Stimulated activated CD4-positive, alpha-beta T cell treated with anti-CD3 and anti-CD28 coated beads, Interleukin-15, amount 100 ng/mL, for 48 hours (primary cell): ENCODE data around the gene KLHL1.
"Not testable (repeated sequence)": the region's sequence is repeated elsewhere in the genome, so short reads cannot be mapped to it uniquely, and the experiment has no call there.

Experiments
- DNase-seq, 2 donors: peaks; one replicate each; pipeline ENCODE4 v3.0.0-alpha.2; 2020; ENCODE audit warnings: low read depth in 2 of 2

KLHL1 gene, protein sequence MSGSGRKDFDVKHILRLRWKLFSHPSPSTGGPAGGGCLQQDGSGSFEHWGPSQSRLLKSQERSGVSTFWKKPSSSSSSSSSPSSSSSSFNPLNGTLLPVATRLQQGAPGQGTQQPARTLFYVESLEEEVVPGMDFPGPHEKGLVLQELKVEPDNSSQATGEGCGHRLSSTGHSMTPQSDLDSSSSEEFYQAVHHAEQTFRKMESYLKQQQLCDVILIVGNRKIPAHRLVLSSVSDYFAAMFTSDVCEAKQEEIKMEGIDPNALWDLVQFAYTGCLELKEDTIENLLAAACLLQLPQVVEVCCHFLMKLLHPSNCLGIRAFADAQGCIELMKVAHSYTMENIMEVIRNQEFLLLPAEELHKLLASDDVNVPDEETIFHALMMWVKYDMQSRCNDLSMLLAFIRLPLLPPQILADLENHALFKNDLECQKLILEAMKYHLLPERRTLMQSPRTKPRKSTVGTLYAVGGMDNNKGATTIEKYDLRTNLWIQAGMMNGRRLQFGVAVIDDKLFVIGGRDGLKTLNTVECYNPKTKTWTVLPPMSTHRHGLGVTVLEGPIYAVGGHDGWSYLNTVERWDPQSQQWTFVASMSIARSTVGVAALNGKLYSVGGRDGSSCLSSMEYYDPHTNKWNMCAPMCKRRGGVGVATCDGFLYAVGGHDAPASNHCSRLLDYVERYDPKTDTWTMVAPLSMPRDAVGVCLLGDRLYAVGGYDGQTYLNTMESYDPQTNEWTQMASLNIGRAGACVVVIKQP

DNA sequence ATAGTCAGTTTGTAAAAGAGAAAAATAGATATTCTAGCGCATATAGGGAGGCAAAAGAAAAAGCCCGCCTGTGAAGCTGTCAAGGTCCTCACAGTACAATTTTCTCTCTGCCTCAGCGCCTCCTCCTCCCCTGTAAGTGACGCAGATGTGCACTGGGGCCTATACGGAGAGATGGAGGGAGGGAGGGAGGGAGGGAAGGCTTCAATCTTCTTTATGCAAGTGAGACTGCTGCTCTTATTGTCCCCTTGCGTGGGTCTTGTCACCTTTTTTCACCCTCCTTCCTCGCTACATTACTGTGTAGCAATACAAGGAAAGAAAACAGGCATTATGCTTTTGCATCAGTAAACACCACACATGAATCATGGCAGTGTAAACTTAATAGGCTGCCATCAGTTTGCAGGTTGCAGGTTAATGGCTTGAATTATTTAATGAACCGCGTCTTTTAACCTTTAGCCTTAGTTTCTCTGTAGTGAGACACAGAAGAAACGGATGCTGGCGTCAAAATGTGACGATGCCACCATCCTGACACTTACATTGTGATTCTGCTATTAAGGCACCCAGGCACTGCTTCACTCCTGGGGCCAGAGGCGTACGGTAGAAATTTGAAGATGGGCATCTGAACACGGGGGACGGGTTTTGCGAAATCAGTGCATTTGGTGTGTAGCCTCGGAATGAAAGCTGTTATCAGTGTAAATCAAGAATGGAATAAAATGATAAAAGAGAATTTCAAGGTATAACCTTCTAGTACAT lies at the start of gene KLHL1:
Gene KLHL1, minus strand, starts transcription at position 97 of the 750 bp plus-strand sequence. CDS start 753 bp downstream, outside the sequence.
- DNase-seq, result no peak

DNA sequence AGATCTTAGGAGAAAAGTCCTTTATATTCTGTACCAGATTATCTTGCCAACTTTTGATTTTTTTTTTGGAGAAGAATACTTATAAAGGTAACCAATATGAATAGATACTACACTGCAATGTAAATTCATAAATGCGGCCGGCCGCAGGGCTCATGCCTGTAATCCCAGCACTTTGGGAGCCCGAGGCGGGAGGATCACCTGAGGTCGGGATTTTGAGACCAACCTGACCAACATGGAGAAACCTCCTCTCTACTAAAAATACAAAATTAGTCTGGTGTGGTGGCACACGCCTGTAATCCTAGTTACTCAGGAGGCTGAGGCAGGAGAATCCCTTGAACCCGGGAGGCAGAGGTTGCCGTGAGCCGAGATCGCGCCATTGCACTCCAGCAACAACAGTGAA lies 34.4 kb upstream of the KLHL1 start:
- DNase-seq, result not testable (repeated sequence)

DNA sequence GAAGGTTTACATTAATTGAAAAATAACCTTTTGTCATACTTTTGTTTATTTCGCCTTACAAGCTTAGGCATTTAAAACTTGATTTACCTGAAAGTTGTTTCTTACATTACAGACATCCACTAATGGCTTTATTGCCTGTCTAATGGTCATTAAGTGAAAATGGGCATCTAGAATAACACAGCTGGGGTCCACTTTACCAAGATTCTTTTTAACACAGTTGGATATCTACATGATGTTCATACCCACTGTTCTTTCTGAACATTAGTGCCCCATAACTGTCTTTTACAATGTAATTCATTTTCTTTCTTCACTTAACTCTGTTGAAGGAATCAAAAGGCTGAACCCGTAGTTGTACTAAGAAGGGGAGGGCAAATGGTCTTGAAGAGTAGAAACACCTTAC lies 19.8 kb upstream of the KLHL1 start:
- no peak for DNase-seq

DNA sequence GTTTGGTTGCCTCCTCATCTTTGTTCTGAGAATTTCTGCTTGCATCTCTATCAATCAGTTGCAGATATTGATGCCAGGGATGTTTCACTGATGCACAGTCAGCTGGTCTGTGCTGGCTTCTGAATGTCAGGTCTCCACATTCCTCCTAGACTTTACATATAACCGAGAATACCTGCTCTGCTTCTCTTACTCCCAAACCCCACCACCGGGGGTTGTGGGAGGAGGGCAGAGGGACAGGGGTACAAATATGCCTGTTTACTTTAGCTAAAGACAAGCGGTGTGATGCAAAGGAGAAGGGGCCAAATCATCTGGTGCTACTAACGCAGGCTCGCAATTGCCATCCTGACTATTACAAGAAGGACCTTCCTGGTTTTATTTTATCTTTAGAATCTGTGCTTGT lies 17.4 kb upstream of the KLHL1 start:
- no peak for DNase-seq

DNA sequence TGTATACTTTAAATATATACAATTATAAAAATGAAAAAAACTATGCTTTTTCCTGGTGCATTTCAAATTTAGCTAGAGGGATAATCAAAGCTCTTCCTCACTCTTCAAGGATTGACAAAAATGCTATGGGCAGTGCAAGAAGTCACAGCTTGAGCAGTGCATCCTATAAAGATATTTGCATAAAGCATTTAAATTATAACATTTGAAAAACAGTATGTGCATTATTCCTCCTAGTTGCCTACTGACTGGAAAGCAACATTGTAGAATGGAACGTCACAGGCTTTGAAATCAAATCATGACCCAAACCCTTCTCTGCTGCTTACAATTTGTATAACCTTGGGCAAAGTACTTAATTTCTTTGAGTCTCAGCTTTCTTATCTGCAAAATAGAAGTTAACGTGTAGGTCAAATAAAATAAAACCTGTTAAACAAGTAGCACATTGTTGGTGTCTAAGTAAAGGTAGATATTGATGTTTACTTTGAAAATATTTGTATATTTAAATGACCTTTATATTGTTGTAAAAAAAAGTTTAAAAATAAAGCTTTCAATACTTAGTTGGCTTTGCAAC lies 9.2 kb upstream of the KLHL1 start:
- no peak for DNase-seq

DNA sequence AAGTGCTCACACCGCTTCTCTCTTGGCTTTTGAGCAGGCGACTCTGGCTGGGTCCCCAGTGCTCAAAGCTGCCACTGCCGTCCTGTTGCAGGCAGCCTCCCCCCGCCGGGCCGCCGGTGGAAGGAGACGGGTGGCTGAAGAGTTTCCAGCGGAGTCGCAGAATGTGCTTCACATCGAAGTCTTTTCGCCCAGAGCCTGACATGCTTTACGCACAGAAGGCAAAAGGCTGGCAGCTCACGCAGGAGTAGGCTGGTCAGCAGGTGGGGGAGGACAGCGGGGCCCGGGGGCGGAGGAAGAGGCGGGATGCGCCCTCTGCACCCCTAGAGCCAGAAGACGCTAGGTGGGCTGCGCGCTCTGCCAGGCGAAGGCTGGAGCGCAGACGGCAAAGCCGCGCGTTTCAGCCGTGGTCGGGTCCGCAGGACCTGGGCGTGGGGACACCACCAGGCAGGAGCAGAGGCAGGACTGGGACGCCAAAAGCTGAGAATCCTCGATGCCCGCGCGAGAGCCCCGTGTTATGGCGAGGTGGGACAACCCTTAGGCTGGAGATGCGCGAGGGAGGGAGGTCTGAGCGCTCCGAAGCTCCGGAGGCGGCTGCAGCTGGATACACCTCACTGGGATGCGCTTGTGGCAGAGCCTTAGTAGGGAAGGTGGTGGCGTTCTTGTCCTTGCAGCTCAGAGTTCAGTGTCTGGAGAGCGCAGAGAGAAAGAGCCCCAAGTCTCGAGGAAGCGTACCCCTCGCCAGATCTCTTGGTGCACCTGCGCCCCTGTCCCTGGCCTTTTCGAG lies 562 bp downstream of the KLHL1 start, which contains the start of gene ATXN8OS:
Gene ATXN8OS, plus strand, starts transcription at position 329 of the 784 bp plus-strand sequence.
- DNase-seq, result no peak

DNA sequence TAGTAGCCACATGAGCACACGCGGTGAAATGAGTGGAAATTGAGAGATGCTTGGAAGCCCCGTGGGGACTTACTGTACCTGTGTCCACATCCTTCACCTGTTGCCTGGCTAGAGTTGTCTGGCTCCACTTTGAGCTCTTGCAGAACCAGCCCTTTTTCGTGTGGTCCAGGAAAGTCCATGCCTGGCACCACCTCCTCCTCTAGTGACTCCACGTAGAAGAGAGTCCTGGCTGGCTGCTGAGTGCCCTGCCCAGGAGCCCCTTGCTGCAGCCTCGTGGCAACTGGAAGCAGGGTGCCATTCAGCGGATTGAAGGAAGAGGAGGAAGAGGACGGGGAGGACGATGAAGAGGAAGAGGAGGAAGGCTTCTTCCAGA lies 1.1 kb downstream of the KLHL1 start:
- no peak for DNase-seq

DNA sequence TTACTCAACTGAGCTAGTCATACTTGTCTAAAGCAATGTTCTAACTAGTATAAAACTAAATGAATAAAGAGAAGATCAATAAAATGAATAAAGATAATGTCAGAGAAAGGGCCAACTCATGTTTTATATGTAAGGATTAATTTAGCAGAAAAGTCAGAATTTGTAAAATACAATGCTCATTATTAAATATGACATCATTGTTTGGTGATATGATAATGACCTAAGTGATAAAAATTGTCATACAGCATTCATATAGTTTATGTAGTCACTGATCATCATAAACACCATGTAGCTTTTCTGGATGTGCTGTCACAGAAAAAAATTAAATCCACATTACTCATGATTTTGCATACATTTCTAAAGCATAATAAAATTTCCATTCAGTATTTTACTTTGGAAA lies 3.8 kb downstream of the KLHL1 start:
- DNase-seq, result no peak

DNA sequence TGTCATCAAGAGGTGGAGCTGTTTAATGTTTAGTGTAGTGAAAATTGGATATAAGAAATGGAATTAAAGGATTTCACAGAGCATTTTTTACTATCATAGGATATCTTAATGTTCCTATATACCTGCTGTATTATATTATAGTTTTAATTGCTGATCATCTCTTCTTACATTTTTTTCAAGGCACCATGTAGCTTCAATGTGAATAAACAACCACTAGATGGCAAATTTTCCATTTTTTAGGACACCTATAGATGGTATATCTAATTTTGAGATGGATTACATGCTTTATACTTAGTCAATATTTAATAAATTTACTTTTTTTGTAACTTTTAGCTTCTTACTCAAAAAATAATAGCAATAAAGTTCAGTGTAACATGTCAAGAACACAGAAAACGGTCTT lies 9.6 kb downstream of the KLHL1 start:
- DNase-seq, result no peak

DNA sequence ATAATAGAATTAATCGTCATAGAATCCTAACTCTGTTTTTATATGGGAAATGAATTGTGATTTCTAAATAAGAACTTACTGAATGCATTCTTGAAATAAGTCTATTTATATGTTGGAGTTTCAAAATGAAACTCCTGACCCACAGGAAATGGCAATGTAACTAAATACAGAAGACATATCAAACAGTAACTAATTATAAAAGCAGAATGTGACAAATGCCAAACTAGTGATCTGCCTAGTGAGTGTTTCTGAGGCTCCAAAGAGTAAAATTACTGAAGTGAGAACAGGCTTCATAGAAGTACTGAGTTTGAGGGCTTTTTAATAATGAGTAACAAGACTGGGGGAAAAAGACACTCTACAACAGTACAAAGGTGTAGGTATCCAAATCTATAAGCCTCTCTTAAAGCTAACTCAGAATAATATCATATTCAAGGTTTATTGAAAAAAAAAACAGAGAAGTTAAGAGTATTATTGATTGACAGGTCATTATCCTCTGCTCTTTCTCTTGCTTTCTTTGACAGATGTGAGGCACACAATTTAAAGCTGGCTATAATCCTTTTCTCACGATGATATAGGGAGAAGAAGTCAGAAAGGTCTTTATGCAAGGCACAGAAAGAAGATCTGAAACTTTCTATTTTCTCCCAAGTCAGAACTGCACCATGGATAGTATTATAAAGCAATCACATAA lies 18.1 kb downstream of the KLHL1 start:
- no peak for DNase-seq

DNA sequence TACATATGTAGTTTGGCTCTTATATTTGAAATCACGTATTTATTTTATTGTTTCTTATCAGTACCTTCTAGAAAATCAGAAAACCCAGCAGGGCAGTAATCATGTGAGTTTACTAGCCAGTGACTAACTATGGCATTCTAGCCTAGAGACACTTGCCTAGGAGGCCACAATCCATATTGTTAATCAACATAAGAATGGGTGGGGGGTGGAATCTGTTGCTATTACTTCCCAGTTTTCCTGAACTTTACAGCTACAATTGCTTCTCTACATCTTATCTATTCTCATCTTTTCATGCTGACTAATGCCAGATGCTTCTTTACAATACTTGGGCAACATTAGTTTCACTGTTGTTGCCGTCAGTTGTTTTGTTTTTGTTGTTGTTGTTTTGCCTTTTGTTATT lies 19.3 kb downstream of the KLHL1 start:
- no peak for DNase-seq

DNA sequence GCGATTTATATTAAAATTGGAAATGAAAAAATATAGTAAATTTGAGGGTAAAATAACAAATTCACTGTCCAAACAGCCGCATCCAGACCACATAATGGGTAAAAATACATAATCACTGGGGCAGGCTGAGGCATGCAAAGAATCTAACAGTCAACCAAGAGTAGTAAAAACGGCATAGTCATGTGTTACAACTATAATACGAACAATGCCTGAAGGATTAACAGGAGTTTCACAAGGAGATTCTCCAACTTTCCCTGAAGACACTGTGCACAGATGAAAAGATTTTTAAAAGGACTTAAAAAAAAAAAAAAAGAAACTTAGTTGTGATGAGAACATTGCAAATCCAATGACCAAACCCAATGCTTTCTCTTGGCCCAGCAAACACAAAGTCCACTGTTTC lies 21.0 kb downstream of the KLHL1 start:
- no peak for DNase-seq

DNA sequence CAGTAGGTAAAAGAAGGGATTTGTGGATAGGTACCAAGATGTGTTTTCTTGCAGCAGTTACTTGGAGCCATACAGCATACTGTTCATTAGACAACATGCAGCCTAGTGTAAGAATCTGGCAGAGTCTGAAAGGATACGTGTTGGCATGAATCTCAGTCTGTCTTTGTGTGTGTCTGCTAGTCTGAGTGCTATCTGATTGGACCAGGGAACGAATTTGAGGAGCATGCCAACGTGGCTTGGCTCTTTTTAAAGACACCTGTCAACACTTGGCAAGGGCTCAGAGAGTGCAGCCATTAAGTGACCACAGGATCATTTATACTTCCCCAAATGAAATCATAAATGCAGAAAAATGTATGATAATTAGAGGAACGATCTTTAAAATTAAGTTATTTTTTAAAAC lies 28.2 kb downstream of the KLHL1 start:
- no peak for DNase-seq

DNA sequence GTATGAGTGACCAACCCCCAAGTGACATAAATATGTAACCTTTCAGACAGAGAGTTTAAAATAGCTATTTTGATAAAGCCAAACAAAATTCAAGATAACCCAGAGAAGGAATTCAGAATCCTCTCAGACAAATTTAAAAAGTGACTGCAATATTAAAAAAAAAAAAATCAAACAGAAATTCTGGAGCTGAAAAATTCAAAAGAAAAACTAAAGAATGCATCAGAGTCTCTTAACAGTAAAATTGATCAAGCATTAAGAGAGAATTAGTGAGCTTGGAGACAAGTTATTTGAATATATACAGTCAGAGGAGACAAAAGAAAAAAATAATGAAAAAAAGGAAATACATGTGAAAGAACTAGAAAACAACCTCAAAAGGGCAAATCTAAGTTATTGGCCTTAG lies 53.7 kb downstream of the KLHL1 start:
- no peak for DNase-seq

DNA sequence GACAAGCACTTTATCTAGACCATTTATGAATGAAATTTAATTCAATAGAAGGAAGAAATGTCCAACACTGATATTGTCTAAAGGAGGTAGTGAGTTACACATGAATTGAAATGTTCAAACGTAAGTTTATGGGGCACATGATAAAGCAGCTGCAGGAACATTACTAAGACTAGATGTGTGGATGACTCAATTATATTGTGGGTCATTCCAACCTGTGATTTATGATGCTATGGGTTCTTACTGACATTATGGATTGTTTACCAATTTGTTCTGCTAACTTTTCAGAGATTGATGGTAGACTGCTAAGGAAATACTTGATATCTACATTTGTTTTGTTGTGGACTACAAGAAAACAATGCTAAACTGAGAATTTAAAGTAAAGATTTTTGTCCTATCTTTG lies 56.7 kb downstream of the KLHL1 start:
- DNase-seq, result no peak

DNA sequence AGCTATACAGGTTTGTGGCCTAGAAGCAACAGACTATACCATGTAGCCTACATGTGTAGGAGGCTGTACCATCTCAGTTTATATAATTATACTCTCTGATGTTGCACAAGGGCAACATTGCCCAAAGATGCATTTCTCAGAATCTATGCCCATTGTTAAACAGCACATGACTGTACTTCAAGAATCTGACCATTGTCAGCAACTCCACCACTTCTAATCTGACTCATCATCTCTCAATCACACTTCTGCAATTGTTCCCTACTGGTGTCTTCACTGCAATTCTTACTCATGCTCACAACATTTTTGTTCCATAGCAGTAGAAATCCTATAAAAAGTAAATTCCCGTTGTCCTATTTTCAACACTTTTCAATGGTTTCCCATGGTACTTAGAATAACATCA lies 64.6 kb downstream of the KLHL1 start:
- no peak for DNase-seq

DNA sequence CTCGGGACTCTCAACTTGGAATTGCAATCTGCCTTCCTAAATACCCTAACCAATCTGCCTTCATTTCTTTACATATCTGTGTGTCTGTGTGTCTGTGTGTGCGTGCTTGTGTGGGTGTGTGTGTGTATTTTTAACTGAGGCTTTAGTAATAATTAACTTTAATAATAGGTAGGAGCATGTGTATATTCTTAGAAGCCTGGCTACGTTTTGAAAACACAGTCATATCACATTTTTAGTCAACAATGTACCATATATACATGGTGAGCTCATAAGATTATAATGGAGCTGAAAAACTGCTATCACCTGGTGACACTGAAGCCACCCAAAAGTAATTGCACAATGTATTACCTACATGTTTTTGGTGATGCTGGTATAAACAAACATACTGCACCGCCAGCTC lies 66.1 kb downstream of the KLHL1 start:
- DNase-seq, result no peak

DNA sequence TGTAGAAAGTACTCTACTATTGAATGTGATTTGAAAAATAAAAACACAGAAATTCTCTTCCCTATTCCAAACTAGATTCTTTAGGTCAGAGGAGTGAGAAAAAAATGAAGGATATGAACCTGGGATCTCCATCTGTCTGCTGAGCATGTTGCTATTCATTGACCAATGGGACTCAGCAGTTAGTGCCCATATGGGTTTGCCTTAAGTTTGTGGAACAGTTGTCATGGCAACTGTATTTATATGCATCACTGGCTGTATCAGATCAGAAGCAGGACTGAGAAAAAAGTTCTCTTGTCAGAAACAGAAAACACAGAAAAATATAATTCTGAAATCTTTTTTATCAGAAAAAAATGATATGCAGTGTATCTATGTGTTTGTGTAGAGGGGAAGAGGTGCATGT lies 74.0 kb downstream of the KLHL1 start:
- no peak for DNase-seq

DNA sequence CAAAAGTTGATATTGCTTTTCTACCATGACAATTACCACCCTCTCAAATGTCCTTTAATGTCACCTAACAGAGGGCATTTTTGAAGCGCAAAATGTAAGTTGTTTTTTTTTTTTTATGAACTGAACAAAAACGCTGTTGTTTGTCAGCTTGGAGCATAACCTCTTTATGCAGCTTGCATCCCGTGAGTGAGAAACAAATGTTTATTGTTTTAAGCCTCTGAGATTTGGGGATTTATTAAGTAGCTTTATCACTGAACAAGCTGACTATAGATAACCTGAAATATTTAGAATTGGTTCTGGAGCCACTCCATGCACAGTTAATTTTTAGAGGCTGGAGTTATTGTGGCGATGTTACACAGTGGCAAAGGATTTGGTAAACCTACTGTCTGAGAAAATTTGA lies 80.7 kb downstream of the KLHL1 start:
- no peak for DNase-seq

DNA sequence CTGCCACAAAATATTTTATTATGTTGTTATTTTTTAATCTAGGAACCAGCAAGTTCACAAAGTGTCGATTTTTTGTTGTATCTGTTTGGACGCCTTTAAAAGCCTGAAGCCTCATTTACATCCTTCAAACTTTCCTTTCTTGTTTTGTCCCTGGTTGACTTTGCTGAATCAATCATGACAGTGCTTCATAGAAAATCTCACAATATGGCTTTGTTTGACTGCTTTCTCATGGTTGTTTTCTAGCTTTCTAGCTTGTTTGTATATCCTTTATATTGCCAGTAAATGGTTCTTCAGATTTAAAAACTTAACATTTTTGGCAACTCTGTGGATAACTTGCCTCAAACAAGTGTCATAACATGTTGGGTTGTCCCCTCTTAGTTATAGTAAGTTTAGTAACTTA lies 84.7 kb downstream of the KLHL1 start:
- no peak for DNase-seq

DNA sequence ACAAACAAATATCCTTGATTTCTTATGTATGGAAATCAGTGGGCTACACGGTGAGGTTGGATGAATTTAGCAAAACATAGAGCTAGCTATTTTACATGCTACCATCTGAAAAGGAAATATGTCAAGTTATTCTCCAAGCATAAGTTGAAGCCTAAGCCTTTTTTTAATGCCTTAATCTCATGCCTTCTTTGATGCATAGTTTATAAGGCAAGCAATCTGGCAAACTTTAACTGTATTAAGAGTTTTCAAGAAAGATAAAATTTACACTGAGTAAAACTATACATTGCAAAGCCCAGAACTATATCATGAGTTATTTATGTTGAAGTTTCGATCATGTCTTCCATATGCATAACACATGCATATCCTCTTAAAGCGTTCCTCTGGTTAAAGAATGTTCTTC lies 85.6 kb downstream of the KLHL1 start:
- no peak for DNase-seq
